CD4-positive, alpha-beta memory T cell (primary cell): ENCODE data around the gene GALNT4. TPM values are rescaled to one million over a fixed set of nuclear protein-coding genes. Genes with fewer than 3 reads are reported as not detected.
A peak's percentile ranks its signal among the peaks of the same experiment; 100 is the strongest.

Experiments
- CTCF ChIA-PET: fragments of 350-600 bp; sonication (Branson Sonifier 250); formaldehyde crosslinking; loops from one replicate; lab custom pipeline; 2021; ENCODE audit warnings: inconsistent platforms; ENCODE audit not compliant: partially characterized antibody; lab: Charles Lee
- POLR2A ChIA-PET: fragments of 350-600 bp; sonication (Branson Sonifier 250); formaldehyde crosslinking; loops from one replicate; lab custom pipeline; 2021; ENCODE audit not compliant: partially characterized antibody; lab: Charles Lee
- DNase-seq, 5 donors: peaks; one replicate each; pipeline versions ENCODE4 v3.0.0 to v3.0.0-alpha.2; 2020 to 2022; ENCODE audit warnings: mixed read lengths in 1 of 5
- H3K27ac ChIP-seq: one replicate; pipeline ENCODE4 v1.7.0; 2013; ENCODE audit warnings: low read depth, low read length
- H3K27me3 ChIP-seq: 2 replicates; pipeline ENCODE4 v1.7.0; 2013; ENCODE audit warnings: mild to moderate bottlenecking, low read length, moderate library complexity; ENCODE audit not compliant: insufficient read depth
- H3K36me3 ChIP-seq: 2 replicates; pipeline ENCODE4 v1.7.0; 2013; ENCODE audit warnings: mild to moderate bottlenecking, low read length, moderate library complexity; ENCODE audit not compliant: insufficient read depth
- H3K4me1 ChIP-seq: 2 replicates; pipeline ENCODE4 v1.7.0; 2013; ENCODE audit warnings: mild to moderate bottlenecking, low read length, moderate library complexity; ENCODE audit not compliant: insufficient read depth
- H3K4me3 ChIP-seq, 2 donors: one replicate each; pipeline ENCODE4 v1.7.0; 2013; ENCODE audit warnings: low read length in 2 of 2, mild to moderate bottlenecking in 1 of 2
- H3K9me3 ChIP-seq, 2 donors: one replicate each; pipeline ENCODE4 v1.7.0; 2013; ENCODE audit warnings: low read length in 2 of 2, control low read depth in 1 of 2; ENCODE audit not compliant: control insufficient read depth in 1 of 2
- H3K27ac Mint-ChIP-seq, 7 donors: one replicate each; pipeline ENCODE4 v1.8.0; 2020 to 2021; ENCODE audit warnings: mixed read lengths in 7 of 7, mild to moderate bottlenecking in 6 of 7, inconsistent platforms in 3 of 7, moderate library complexity in 3 of 7
- H3K27me3 Mint-ChIP-seq, 2 donors: one replicate each; pipeline ENCODE4 v1.8.0; 2020 to 2021; ENCODE audit warnings: mixed read lengths in 2 of 2
- H3K36me3 Mint-ChIP-seq, 2 donors: one replicate each; pipeline ENCODE4 v1.8.0; 2020 to 2021; ENCODE audit warnings: mixed read lengths in 2 of 2, inconsistent platforms in 1 of 2, mild to moderate bottlenecking in 1 of 2
- H3K4me1 Mint-ChIP-seq, 4 donors: one replicate each; pipeline ENCODE4 v1.8.0; 2020 to 2021; ENCODE audit warnings: mixed read lengths in 4 of 4, mild to moderate bottlenecking in 1 of 4
- H3K4me3 Mint-ChIP-seq, 8 donors: one replicate each; pipeline ENCODE4 v1.8.0; 2020 to 2021; ENCODE audit warnings: mixed read lengths in 8 of 8, mild to moderate bottlenecking in 7 of 8, moderate library complexity in 6 of 8, inconsistent platforms in 3 of 8
- H3K9me3 Mint-ChIP-seq, 8 donors: one replicate each; pipeline ENCODE4 v1.8.0; 2020 to 2021; ENCODE audit warnings: mixed read lengths in 8 of 8, mild to moderate bottlenecking in 5 of 8, inconsistent platforms in 3 of 8, moderate library complexity in 1 of 8
- intact Hi-C: fragments of 100-400 bp; cut with micrococcal nuclease; formaldehyde crosslinking; loops from one replicate; pipeline ENCODE4 v1.15.1; 2023
- polyA plus RNA-seq, 2 donors: library from polyadenylated mRNA; unstranded; fragments of 300-500 nt; fragmentation: Illumina TruSeq; gene quantifications; one replicate each; pipeline ENCODE4 v1.2.3, GENCODE V29; 2021
- total RNA-seq, 2 experiments: library from RNA; stranded (reverse); gene quantifications; one replicate each; pipeline ENCODE4 v1.2.3, GENCODE V29; 2021

The GALNT4 gene
- total and polyA plus RNA-seq, 4 experiments from 2014 or later, result 2.8 to 7.6 (median 5.3) TPM

DNA sequence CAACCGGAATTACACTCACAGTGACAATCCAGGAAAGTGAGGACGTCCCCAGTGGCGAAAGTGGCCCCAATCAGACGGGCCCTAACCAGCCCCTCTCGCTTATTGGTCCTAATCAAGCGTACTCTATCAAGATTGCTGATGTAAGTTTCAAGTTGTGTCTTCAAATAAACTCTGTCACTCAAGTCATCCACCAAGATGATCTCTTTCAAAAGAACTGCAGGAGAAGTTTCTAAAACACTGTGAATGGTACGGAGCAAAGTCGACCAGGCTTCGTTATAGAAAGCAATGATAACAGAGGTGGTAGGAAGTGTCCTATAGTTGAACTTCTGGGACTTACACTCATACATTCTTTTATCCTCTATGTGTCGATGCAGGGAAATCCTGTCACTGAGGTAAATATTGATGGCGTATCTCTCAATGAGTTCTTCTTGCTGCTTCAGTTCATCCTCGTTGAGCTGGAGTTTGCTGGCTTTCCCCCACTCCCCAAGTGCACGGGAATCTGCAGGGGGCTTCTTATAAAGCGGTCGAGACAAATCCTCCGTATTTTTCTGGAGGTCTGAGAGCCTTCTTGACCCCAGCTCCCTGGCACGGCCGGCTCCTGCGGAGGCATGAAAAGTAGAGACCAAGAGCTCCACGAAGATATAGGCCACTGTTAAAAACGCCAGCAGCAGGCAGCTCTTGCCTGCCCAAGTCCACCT is 604 bp downstream of the GALNT4 start:
- DNase-seq, result peak in 1 of 5 donors; percentile 5
- Mint-ChIP-seq H3K9me3 (no peaks in the 10 kb centered on the region), H3K4me1 (peaks cover 33 to 54% (median 45%) of the 10 kb centered on the region in 4 donors), H3K36me3 (peaks cover 20 to 28% of the 10 kb centered on the region in 2 donors), H3K4me3 (peak overlapping the region; percentile 92 to 98 (median 96)), H3K27me3 (no peaks in the 10 kb centered on the region), H3K27ac (peak overlapping the region; percentile 83 to 96 (median 94))
- H3K36me3 ChIP-seq, result peaks cover 6% of the 10 kb centered on the region
- H3K4me3 ChIP-seq, result peak overlapping the region; percentile 72 to 93
- H3K9me3 ChIP-seq, result no peaks in the 10 kb centered on the region
- peak overlapping the region; percentile 87 for H3K27ac ChIP-seq
- peaks cover 49% of the 10 kb centered on the region for H3K4me1 ChIP-seq
- POLR2A ChIA-PET, result interaction anchor here (1.0 to 3.6 kb wide), 12 partner anchors 50 to 1383 kb away, joined by 3 to 29 read pairs (median 6); partner anchors contain the start of genes ATP2B1, CEP290, DUSP6 and TMTC3
- intact Hi-C loops, result loop anchor here (1.0 to 10.0 kb wide), 5 partner anchors 54 to 1487 kb away; a partner anchor contains a TSS
- no peaks in the 10 kb centered on the region for H3K27me3 ChIP-seq
- CTCF ChIA-PET, result interaction anchor here (0.6 to 12.1 kb wide), 25 partner anchors 9 to 1382 kb away, joined by 3 to 185 read pairs (median 4); partner anchors contain the start of genes DUSP6 and TMTC3

DNA sequence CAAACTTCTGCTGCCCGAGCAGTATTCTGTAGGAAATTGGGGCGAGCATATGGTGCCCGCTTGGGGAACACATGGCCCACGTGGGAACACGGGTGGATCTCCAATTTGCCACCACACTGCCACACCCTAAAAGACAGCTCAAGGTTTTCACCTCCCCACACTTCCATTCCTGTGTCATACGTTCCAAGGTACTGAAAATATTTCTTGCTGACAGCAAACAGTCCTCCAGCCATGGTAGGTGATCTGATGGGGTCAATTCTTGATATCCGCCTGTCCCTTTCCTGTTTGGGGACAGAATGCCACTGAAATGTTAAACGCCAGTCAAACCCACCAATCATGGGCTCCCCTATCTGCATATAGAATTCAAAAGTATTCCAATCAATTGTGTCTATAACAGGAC is 1.2 kb downstream of the GALNT4 start:
- Mint-ChIP-seq H3K27me3 (no peaks in the 10 kb centered on the region), H3K4me3 (peak overlapping the region; percentile 92 to 98 (median 96)), H3K4me1 (peaks cover 37 to 56% (median 46%) of the 10 kb centered on the region in 4 donors), H3K36me3 (peaks cover 24 to 29% of the 10 kb centered on the region in 2 donors), H3K9me3 (no peaks in the 10 kb centered on the region), H3K27ac (peak overlapping the region in 5 of 7 donors; percentile 11 to 96 (median 95))
- intact Hi-C loops, result loop anchor here (5.0 to 10.0 kb wide), 2 partner anchors 279 to 1486 kb away; a partner anchor contains a TSS
- H3K27ac ChIP-seq, result no peak overlapping the region
- H3K27me3 ChIP-seq, result no peaks in the 10 kb centered on the region
- POLR2A ChIA-PET, result interaction anchor here (1.6 to 3.6 kb wide), 3 partner anchors 172 to 481 kb away, joined by 3 to 29 read pairs (median 15); partner anchors contain the start of genes ATP2B1 and DUSP6
- no peaks in the 10 kb centered on the region for H3K9me3 ChIP-seq
- DNase-seq, result no peak
- CTCF ChIA-PET, result interaction anchor here (1.0 to 12.1 kb wide), 4 partner anchors 16 to 504 kb away, joined by 3 to 185 read pairs (median 71); no protein-coding TSS in a partner anchor
- peak overlapping the region; percentile 72 to 93 for H3K4me3 ChIP-seq
- H3K36me3 ChIP-seq, result peaks cover 6% of the 10 kb centered on the region
- H3K4me1 ChIP-seq, result peaks cover 49% of the 10 kb centered on the region

DNA sequence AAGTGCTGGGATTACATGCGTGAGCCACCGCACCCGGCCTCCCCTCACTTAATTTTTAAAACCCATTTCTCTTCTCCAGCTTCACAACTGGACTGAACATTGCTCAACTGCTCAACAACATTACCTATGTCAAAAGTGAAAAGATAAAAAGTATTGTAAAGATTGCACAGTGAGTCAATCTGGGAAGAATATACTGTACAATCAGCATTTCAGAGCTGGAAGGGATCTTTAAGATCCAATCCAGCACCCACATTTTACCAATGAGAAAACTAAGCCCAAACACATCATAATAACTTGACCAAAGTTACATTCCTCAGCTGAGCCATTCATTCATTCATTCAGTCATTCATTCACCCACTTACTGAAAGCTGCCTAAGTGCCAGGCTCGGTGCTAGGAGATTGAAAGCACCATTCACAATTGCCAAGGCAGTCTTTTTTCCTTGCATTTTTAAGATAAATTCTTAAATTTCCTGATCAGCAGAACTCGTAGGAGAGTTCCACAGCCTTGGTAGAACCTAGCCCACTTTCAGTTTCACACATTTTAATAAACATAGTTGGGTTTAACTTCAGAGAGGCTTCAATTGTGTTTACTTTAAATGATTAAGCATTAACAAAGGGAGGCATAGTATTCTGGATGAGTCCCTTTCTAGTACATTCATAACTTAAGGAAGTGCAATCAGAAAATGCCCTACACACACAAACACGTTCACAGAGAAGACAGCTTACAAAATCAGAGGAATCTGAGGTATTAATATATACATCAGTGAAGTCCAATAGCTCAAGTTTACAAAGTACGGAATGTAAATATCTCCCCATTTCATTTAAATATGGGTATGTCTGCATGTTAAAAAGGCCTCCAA is 3.0 kb downstream of the GALNT4 start:
- Histone ChIP-seq H3K27me3 (no peaks in the 10 kb centered on the region), H3K36me3 (peaks cover 6% of the 10 kb centered on the region), H3K27ac (no peak overlapping the region), H3K4me3 (no peak overlapping the region), H3K4me1 (peaks cover 52% of the 10 kb centered on the region), H3K9me3 (no peaks in the 10 kb centered on the region)
- Mint-ChIP-seq H3K9me3 (no peaks in the 10 kb centered on the region), H3K27ac (peak overlapping the region in 1 of 7 donors; percentile 3), H3K4me1 (peaks cover 35 to 52% (median 43%) of the 10 kb centered on the region in 4 donors), H3K4me3 (peak overlapping the region; percentile 25 to 79 (median 43)), H3K36me3 (peaks cover 24 to 29% of the 10 kb centered on the region in 2 donors), H3K27me3 (no peaks in the 10 kb centered on the region)
- intact Hi-C loops, result loop anchor here (5.0 to 10.0 kb wide), 2 partner anchors 277 to 1484 kb away; a partner anchor contains a TSS
- CTCF ChIA-PET, result interaction anchor here (0.8 to 12.1 kb wide), 6 partner anchors 9 to 502 kb away, joined by 3 to 185 read pairs (median 6); no protein-coding TSS in a partner anchor
- POLR2A ChIA-PET, result no interaction called here
- DNase-seq, result no peak

DNA sequence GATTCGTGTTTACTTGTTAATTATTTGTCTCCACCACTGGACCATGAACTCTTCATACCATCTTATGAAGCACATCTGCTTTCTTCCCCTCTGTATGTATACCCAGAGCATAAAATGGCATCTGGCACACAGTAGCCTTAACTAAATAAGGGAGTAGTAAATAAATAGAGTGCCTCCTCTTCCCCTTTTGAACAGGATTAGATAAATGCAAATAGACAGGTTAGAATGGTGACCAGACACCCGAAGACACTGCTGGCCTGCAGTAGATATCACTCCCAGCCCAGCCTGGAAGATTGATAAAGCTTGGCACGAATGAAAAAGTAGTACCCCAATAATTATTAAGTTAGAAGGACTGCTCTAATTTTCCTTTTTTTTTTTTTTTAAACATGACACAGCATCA is 6.9 kb downstream of the GALNT4 start:
- no peak overlapping the region for H3K27ac ChIP-seq
- CTCF ChIA-PET, result interaction anchor here (1.9 kb wide), 1 partner anchor 12 kb away, joined by 4 read pairs; no protein-coding TSS in a partner anchor
- POLR2A ChIA-PET, result no interaction called here
- Mint-ChIP-seq H3K4me1 (peaks cover 17 to 28% (median 22%) of the 10 kb centered on the region in 4 donors), H3K27ac (no peak overlapping the region), H3K27me3 (no peaks in the 10 kb centered on the region), H3K9me3 (no peaks in the 10 kb centered on the region), H3K36me3 (peaks cover 10 to 11% of the 10 kb centered on the region in 2 donors), H3K4me3 (no peak overlapping the region)
- H3K27me3 ChIP-seq, result no peaks in the 10 kb centered on the region
- intact Hi-C loops, result no loop called here
- no peak for DNase-seq
- H3K4me3 ChIP-seq, result no peak overlapping the region
- no peaks in the 10 kb centered on the region for H3K9me3 ChIP-seq
- peaks cover 2% of the 10 kb centered on the region for H3K36me3 ChIP-seq
- peaks cover 31% of the 10 kb centered on the region for H3K4me1 ChIP-seq

DNA sequence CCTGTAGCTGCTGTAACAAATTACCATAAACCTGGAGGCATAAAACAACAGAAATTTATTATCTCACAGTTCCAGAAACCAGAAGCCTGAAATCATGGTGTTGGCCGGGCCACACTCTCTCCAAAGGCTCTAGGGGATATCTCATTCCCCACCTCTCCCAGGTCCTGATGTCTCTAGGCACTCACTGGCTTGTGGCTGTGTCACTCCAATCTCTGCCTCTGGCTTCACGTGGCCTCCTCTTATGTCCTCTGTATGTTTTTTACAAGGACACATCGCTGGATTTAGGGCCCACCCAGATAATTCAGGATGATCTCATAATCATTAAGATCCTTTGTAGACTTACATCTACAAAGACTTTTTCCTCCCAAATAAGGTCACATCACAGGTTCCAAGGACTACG is 8.0 kb downstream of the GALNT4 start:
- Histone ChIP-seq H3K4me3 (no peak overlapping the region), H3K27me3 (no peaks in the 10 kb centered on the region), H3K4me1 (peaks cover 22% of the 10 kb centered on the region), H3K36me3 (no peaks in the 10 kb centered on the region), H3K27ac (no peak overlapping the region), H3K9me3 (no peaks in the 10 kb centered on the region)
- POLR2A ChIA-PET, result no interaction called here
- Mint-ChIP-seq H3K36me3 (peaks cover 7% of the 10 kb centered on the region in 2 donors), H3K4me3 (no peak overlapping the region), H3K9me3 (no peaks in the 10 kb centered on the region), H3K27me3 (no peaks in the 10 kb centered on the region), H3K4me1 (peaks cover 6 to 20% (median 15%) of the 10 kb centered on the region in 4 donors), H3K27ac (no peak overlapping the region)
- intact Hi-C loops, result no loop called here
- DNase-seq, result no peak
- CTCF ChIA-PET, result interaction anchor here (1.9 kb wide), 1 partner anchor 13 kb away, joined by 4 read pairs; no protein-coding TSS in a partner anchor

DNA sequence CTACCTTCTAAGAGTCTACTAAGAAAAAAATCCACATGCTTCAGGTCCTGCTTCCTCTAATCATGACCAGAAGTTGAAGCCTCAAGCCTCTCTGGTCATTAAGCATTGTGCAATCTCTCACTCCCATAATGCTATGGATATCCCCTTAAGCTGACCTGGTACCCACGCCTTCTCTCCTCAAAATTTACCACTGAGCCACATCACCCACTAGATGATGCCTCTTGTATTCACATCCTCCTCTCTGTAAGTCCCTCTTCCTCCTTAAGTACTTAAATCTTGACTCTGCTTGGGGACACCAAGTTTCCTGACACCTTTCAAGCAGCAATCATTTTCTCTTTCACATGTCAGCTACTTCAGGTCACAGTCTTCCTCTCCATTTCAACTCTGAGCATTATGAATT is 9.8 kb downstream of the GALNT4 start:
- H3K4me3 Mint-ChIP-seq, result no peak overlapping the region
- CTCF ChIA-PET, result interaction anchor here (0.9 kb wide), 1 partner anchor 9 kb away, joined by 3 read pairs; the partner anchor contains the start of gene GALNT4

More for the DNA sequence above, 9.8 kb downstream of the GALNT4 start:
- Mint-ChIP-seq H3K9me3 (no peaks in the 10 kb centered on the region), H3K27ac (no peak overlapping the region), H3K36me3 (peaks cover 3 to 9% of the 10 kb centered on the region in 2 donors), H3K27me3 (no peaks in the 10 kb centered on the region), H3K4me1 (peaks cover 0 to 15% (median 13%) of the 10 kb centered on the region in 4 donors)
- DNase-seq, result no peak
- H3K27ac ChIP-seq, result no peak overlapping the region
- H3K9me3 ChIP-seq, result no peaks in the 10 kb centered on the region
- H3K27me3 ChIP-seq, result no peaks in the 10 kb centered on the region
- POLR2A ChIA-PET, result no interaction called here
- H3K36me3 ChIP-seq, result no peaks in the 10 kb centered on the region
- peaks cover 9% of the 10 kb centered on the region for H3K4me1 ChIP-seq
- intact Hi-C loops, result no loop called here
- no peak overlapping the region for H3K4me3 ChIP-seq
